ENCODE measurements around the gene STK24.
"Not testable (repeated sequence)": the region's sequence is repeated elsewhere in the genome, so short reads cannot be mapped to it uniquely, and the experiment has no call there.

STK24 gene

GRCh38 chr13:98592362-98592732, 15.4 kb upstream of the STK24 start:
- Histone ChIP-seq H3K27ac (no peak overlapping the region), H3K27me3 (replicated peaks) (no peaks in the 10 kb centered on the region), H3K4me3 (ENCODE audit: low read depth, low read length) (no peak overlapping the region), H3K36me3 (replicated peaks) (no peaks in the 10 kb centered on the region)
- TF ChIP-seq CTCF (IDR thresholded peaks at IDR 0.05; ENCODE audit: low read depth, low read length, missing control alignments) = no peak
- DNase-seq = no peak
- in situ Hi-C loops (cut with HindIII; ENCODE audit: low pct_ligation_motif_present, low sequenced_read_pairs) = no loop called here

- in situ Hi-C loops (cut with HindIII; ENCODE audit: low pct_ligation_motif_present, low sequenced_read_pairs) = no loop called here
- Histone ChIP-seq H3K36me3 (replicated peaks) (no peaks in the 10 kb centered on the region), H3K4me3 (ENCODE audit: low read depth, low read length) (no peak overlapping the region), H3K27me3 (replicated peaks) (no peaks in the 10 kb centered on the region), H3K27ac (no peak overlapping the region)
- DNase-seq = no peak
- TF ChIP-seq CTCF (IDR thresholded peaks at IDR 0.05; ENCODE audit: low read depth, low read length, missing control alignments) = no peak
These were observed 14.9 kb upstream of the STK24 start for GRCh38 chr13:98591721-98592361.

GRCh38 chr13:98590471-98590870, 13.6 kb upstream of the STK24 start:
- DNase-seq; H3K36me3 ChIP-seq (replicated peaks); H3K27me3 ChIP-seq (replicated peaks); H3K27ac ChIP-seq; H3K4me3 ChIP-seq (ENCODE audit: low read depth, low read length); in situ Hi-C loops (cut with HindIII; ENCODE audit: low pct_ligation_motif_present, low sequenced_read_pairs): not testable (repeated sequence)

- H3K27ac ChIP-seq; in situ Hi-C loops (cut with HindIII; ENCODE audit: low pct_ligation_motif_present, low sequenced_read_pairs); H3K4me3 ChIP-seq (ENCODE audit: low read depth, low read length); DNase-seq; H3K36me3 ChIP-seq (replicated peaks); H3K27me3 ChIP-seq (replicated peaks): not testable (repeated sequence)
These were observed 12.6 kb upstream of the STK24 start for GRCh38 chr13:98589516-98589915.

GRCh38 chr13:98586400-98587345, 9.8 kb upstream of the STK24 start:
- in situ Hi-C loops (cut with HindIII; ENCODE audit: low pct_ligation_motif_present, low sequenced_read_pairs) = no loop called here

GRCh38 chr13:98585946-98586345, 9.0 kb upstream of the STK24 start:
- no peak for DNase-seq
- in situ Hi-C loops (cut with HindIII; ENCODE audit: low pct_ligation_motif_present, low sequenced_read_pairs) = no loop called here
- no peak overlapping the region for H3K4me3 ChIP-seq (ENCODE audit: low read depth, low read length)

More at GRCh38 chr13:98586400-98587345, 9.8 kb upstream of the STK24 start:
- Histone ChIP-seq H3K36me3 (replicated peaks) (no peaks in the 10 kb centered on the region), H3K4me3 (ENCODE audit: low read depth, low read length) (no peak overlapping the region), H3K27me3 (replicated peaks) (no peaks in the 10 kb centered on the region), H3K27ac (no peak overlapping the region)
- no peak for TF ChIP-seq CTCF (IDR thresholded peaks at IDR 0.05; ENCODE audit: low read depth, low read length, missing control alignments)
- no peak for DNase-seq

More at GRCh38 chr13:98585946-98586345, 9.0 kb upstream of the STK24 start:
- H3K36me3 ChIP-seq (replicated peaks) = no peaks in the 10 kb centered on the region
- no peak for TF ChIP-seq CTCF (IDR thresholded peaks at IDR 0.05; ENCODE audit: low read depth, low read length, missing control alignments)
- H3K27ac ChIP-seq = no peak overlapping the region
- H3K27me3 ChIP-seq (replicated peaks) = no peaks in the 10 kb centered on the region
